HepG2 (cell line): ENCODE data around the gene DYRK1B. TPM values are rescaled to one million over a fixed set of nuclear protein-coding genes. Genes with fewer than 3 reads are reported as not detected.
A peak's percentile ranks its signal among the peaks of the same experiment; 100 is the strongest.

Experiments used
- ATAC-seq: fragments of 200-7000 bp; cut with Tn5 transposase; 3 replicates; pipeline ENCODE4 v1.9.1; 2020; ENCODE audit warnings: mild to moderate bottlenecking, moderate library complexity
- BruUV-seq: library from RNA; stranded (reverse); fragments of 400-500 nt; replicated peaks from 2 replicates; lab custom pipeline; 2021; lab: Mats Ljungman, UMichigan
- CTCF ChIA-PET: fragments of 300-600 bp; formaldehyde crosslinking; extraction: SDS; loops from one replicate; lab custom pipeline; 2021; ENCODE audit warnings: low total read pairs, inconsistent platforms, low intra/inter-chr PET ratio; lab: Yijun Ruan, JAX
- POLR2A ChIA-PET: fragments of 350-600 bp; sonication (Branson Sonifier 250); formaldehyde crosslinking; loops from one replicate; lab custom pipeline; 2020; ENCODE audit warnings: antibody characterized with exemption, inconsistent platforms; lab: Yijun Ruan, JAX
- DNase-seq: peaks from one replicate; pipeline ENCODE4 v3.0.0-alpha.2; 2015; ENCODE audit warnings: low spot score
- FAIRE-seq: peaks from 3 replicates; lab custom pipeline; 2011; peaks lifted over from hg19 to GRCh38; lab: Jason Lieb, UNC
- H2AFZ ChIP-seq: one replicate; pipeline ENCODE4 v1.6.1; 2011; ENCODE audit warnings: low read length, inconsistent platforms
- H3K27ac ChIP-seq: fragments of 300-600 bp; 3 replicates; pipeline ENCODE4 v1.8.0; 2011; ENCODE audit warnings: mixed run types, mild to moderate bottlenecking, mixed read lengths, low read length, inconsistent platforms; ENCODE audit not compliant: insufficient read depth; ENCODE audit errors: extremely low read length
- H3K27me3 ChIP-seq, 2 experiments: fragments of 200-600 bp in 1 of 2; 2 replicates in 1 of 2; 3 replicates in 1 of 2; pipeline versions ENCODE4 v1.6.0 to v1.8.0; 2011; ENCODE audit warnings: low read length in 2 of 2, mild to moderate bottlenecking in 2 of 2, moderate library complexity in 2 of 2, inconsistent platforms in 1 of 2; ENCODE audit not compliant: insufficient read depth in 2 of 2, control insufficient read depth in 1 of 2
- H3K36me3 ChIP-seq, 2 experiments: fragments of 200-600 bp in 1 of 2; replicated peaks in 1 of 2; 2 replicates in 1 of 2; 3 replicates in 1 of 2; pipeline versions ENCODE4 v1.5.1 to v1.8.0; 2011; ENCODE audit warnings: low read length in 2 of 2, inconsistent platforms in 1 of 2; ENCODE audit not compliant: insufficient read depth in 2 of 2, control insufficient read depth in 1 of 2
- H3K4me1 ChIP-seq: 2 replicates; pipeline ENCODE4 v1.5.1; 2012; ENCODE audit warnings: low read length, inconsistent platforms; ENCODE audit not compliant: insufficient read depth
- H3K4me2 ChIP-seq: 2 replicates; pipeline ENCODE4 v1.6.0; 2011; ENCODE audit warnings: low read depth, low read length, inconsistent platforms
- H3K4me3 ChIP-seq, 3 experiments: fragments of 200-600 bp in 1 of 3; sonication (generic), shearing (Covaris generic) in 1 of 3; replicated peaks in 1 of 3; 2 replicates each; pipeline ENCODE4 v1.5.1; 2011 to 2016; ENCODE audit warnings: low read length in 3 of 3, inconsistent platforms in 2 of 3, low read depth in 2 of 3, mild to moderate bottlenecking in 2 of 3, control low read depth in 1 of 3, mixed read lengths in 1 of 3; ENCODE audit not compliant: insufficient read depth in 1 of 3
- H3K79me2 ChIP-seq: one replicate; pipeline ENCODE4 v1.6.1; 2011; ENCODE audit warnings: low read length, inconsistent platforms; ENCODE audit not compliant: insufficient read depth
- H3K9ac ChIP-seq: 2 replicates; pipeline ENCODE4 v1.6.0; 2011; ENCODE audit warnings: mild to moderate bottlenecking, low read depth, low read length, inconsistent platforms; ENCODE audit not compliant: insufficient read depth
- H3K9me3 ChIP-seq: 2 replicates; pipeline ENCODE4 v1.5.1; 2012; ENCODE audit warnings: mild to moderate bottlenecking, low read length
- H4K20me1 ChIP-seq: 2 replicates; pipeline ENCODE4 v1.6.0; 2011; ENCODE audit warnings: inconsistent platforms, mild to moderate bottlenecking, low read length, moderate library complexity; ENCODE audit not compliant: insufficient read depth
- GTF2F1 ChIP-seq: fragments of 150-350 bp; IDR thresholded peaks from 2 replicates; pipeline ENCODE4 v1.6.1; 2014; ENCODE audit warnings: low read length
- HES4 ChIP-seq: sonication (generic); formaldehyde crosslinking; IDR thresholded peaks from 2 replicates; pipeline ENCODE4 v1.9.0; 2021; ENCODE audit warnings: mild to moderate bottlenecking, missing genetic modification reagents, borderline replicate concordance
- HNF1A ChIP-seq, 2 experiments: sonication (generic) in 1 of 2; formaldehyde crosslinking in 1 of 2; IDR thresholded peaks; 2 replicates each; pipeline versions ENCODE4 v1.4.0 to v1.6.1; 2016 to 2020; ENCODE audit warnings: borderline replicate concordance in 1 of 2, low read depth in 1 of 2, mild to moderate bottlenecking in 1 of 2, missing genetic modification reagents in 1 of 2
- MAFF ChIP-seq: IDR thresholded peaks from 2 replicates; pipeline ENCODE4 v1.6.1; 2011; ENCODE audit warnings: low read depth, low read length, improper control_type of control experiment
- MAFK ChIP-seq, 2 experiments: IDR thresholded peaks in 1 of 2; conservative IDR thresholded peaks in 1 of 2; 2 replicates each; pipeline ENCODE4 v1.6.1; 2011; ENCODE audit warnings: improper control_type of control experiment in 2 of 2, low read length in 2 of 2
- NFYC ChIP-seq: IDR thresholded peaks from 2 replicates; pipeline ENCODE4 v1.6.1; 2016; ENCODE audit warnings: missing genetic modification reagents, missing compliant biosample characterization
- RBAK ChIP-seq: sonication (generic); formaldehyde crosslinking; IDR thresholded peaks from 2 replicates; pipeline ENCODE4 v1.5.1; 2020; ENCODE audit warnings: mild to moderate bottlenecking, missing genetic modification reagents
- WGBS: methylation state at CpG from one replicate; pipeline ENCODE4 v1.1.6; 2017; ENCODE audit warnings: low lambda C conversion rate; 5-methylcytosine and 5-hydroxymethylcytosine counted together
- in situ Hi-C: cut with HindIII; loops from 2 replicates; pipeline ENCODE4 v1.10.0; 2017; ENCODE audit warnings: low pct_unique_long_range_greater_than_20kb; ENCODE audit not compliant: extremely low pct_ligation_motif_present
- intact Hi-C: fragments of 100-400 bp; cut with micrococcal nuclease; formaldehyde crosslinking; loops from one replicate; pipeline ENCODE4 v1.10.0; 2022; ENCODE audit not compliant: unreplicated experiment
- polyA plus RNA-seq, 8 experiments: library from polyadenylated mRNA; depleted of rRNA in 3 of 8; stranded (reverse) in 7 of 8; unstranded in 1 of 8; fragments of >200 nt; fragmentation: Illumina TruSeq in 4 of 8; extraction: Trizol in 4 of 8; gene quantifications; 2 replicates each; pipeline versions ENCODE4 v1.2.1 to v1.2.3, GENCODE V29; 2011 to 2016; ENCODE audit warnings: low read depth in 4 of 8, missing spikeins in 1 of 8, mixed read lengths in 1 of 8; ENCODE audit not compliant: insufficient read depth in 1 of 8
- total RNA-seq, 5 experiments: library from RNA; depleted of rRNA; stranded (reverse); fragments of >200 nt; fragmentation: Illumina TruSeq; extraction: Trizol; gene quantifications; 2 replicates each; pipeline ENCODE4 v1.2.3, GENCODE V29; 2016; ENCODE audit warnings: low read depth in 1 of 5

Gene DYRK1B
- total and polyA plus RNA-seq, 2 of the 13 experiments (the other 11 are each of a cell fraction or from before 2014, with no cell fraction given): 0.82 to 1.3 TPM

GRCh38 chr19:39820696-39821095 is 13.3 kb downstream of the DYRK1B start:
- POLR2A ChIA-PET: no interaction called here
- no peak overlapping the region for H3K4me3 ChIP-seq
- 80% methylated on average over 6 of the region's 6 CpGs for WGBS
- FAIRE-seq (no peak), DNase-seq (no peak), ATAC-seq (no peak)
- intact Hi-C loops: no loop called here
- H3K79me2 ChIP-seq: no peaks in the 10 kb centered on the region
- peaks cover 17% of the 10 kb centered on the region for H3K4me1 ChIP-seq
- CTCF ChIA-PET: no interaction called here
- TF ChIP-seq NFYC (CRISPR knock-in tag): no peak
- TF ChIP-seq RBAK (CRISPR knock-in tag): peak; percentile 70; the same call in 1 of the 2 replicates
- no peak for TF ChIP-seq GTF2F1
- H3K27ac ChIP-seq: no peak overlapping the region
- H2AFZ ChIP-seq: no peak overlapping the region
- BruUV-seq: no TSS peak
- H3K27me3 ChIP-seq: no peaks in the 10 kb centered on the region; a peak in 1 of 5 replicates
- no peaks in the 10 kb centered on the region for H3K9me3 ChIP-seq
- no peaks in the 10 kb centered on the region for H4K20me1 ChIP-seq
- no peaks in the 10 kb centered on the region for H3K36me3 ChIP-seq
- in situ Hi-C loops: no loop called here
- H3K4me2 ChIP-seq: no peak overlapping the region
- H3K9ac ChIP-seq: no peak overlapping the region

DNA sequence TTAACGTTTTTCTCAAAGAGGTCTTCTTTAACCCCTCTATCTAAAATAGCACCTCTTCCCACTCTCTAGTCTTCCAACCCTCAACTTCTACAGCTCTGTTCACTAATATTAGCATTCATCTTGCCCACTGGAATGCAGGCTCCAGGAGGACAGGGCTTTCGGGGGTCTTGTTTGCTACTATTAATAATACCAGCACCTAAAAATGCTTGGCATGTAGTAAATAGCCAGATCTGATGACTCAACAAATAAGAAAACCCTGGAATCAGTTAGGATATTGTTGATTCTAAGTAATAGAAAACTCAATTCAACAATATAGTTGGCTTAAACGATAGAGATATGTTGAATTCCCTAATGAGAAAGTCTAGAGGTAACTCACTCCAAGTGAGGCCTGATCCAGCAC is 14.2 kb downstream of the DYRK1B start:
- H3K4me2 ChIP-seq: no peak overlapping the region
- H3K36me3 ChIP-seq: no peaks in the 10 kb centered on the region
- POLR2A ChIA-PET: no interaction called here
- no peaks in the 10 kb centered on the region; a peak in 1 of 5 replicates for H3K27me3 ChIP-seq
- no peak overlapping the region for H3K4me3 ChIP-seq
- CTCF ChIA-PET: no interaction called here
- TF ChIP-seq HES4: no peak
- TF ChIP-seq MAFF: peak; percentile 73
- peak; percentile 68 to 83 for TF ChIP-seq MAFK (conservative IDR thresholded peaks at IDR 0.05 in 1 of 2, IDR thresholded peaks at IDR 0.05 in 1 of 2; ENCODE audit: low read length in 2 of 2)
- TF ChIP-seq HNF1A (IDR thresholded peaks at IDR 0.05; ENCODE audit: low read depth): no peak
- no peak for TF ChIP-seq HNF1A (CRISPR knock-in tag; IDR thresholded peaks at IDR 0.05; ENCODE audit: borderline replicate concordance)
- H4K20me1 ChIP-seq: no peaks in the 10 kb centered on the region
- FAIRE-seq (no peak), ATAC-seq (no peak), DNase-seq (no peak)
- H3K9ac ChIP-seq: no peak overlapping the region
- H3K79me2 ChIP-seq: no peaks in the 10 kb centered on the region
- no peaks in the 10 kb centered on the region for H3K9me3 ChIP-seq
- H3K27ac ChIP-seq: no peak overlapping the region
- intact Hi-C loops (no loop called here), in situ Hi-C loops (no loop called here)
- peaks cover 12% of the 10 kb centered on the region for H3K4me1 ChIP-seq
- no TSS peak for BruUV-seq
- no peak overlapping the region for H2AFZ ChIP-seq
- WGBS: 21% methylated on average over 3 of the region's 3 CpGs
